Measurements from ENCODE around the gene SRCAP.

DNA sequence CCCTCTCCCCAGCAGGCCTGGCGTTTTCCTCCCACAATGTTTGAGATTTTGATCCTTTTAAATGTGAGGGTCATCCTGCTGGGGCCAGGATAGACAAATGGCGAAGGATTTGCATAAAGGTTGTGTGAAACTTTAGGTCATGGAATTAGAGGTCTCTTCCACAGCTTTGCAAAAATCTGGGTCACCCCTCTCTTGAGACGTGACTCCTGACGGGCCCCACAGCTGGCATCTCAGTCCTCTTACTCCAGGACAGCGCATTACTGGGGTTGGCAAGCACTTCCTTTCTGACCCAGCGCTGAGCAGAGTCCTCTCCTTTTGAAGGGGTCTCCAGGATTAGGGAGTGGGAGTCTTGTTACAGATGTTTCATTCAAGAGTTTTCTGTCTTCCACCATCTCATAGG lies 80.6 kb downstream of the SRCAP start:
- TF ChIP-seq, protein P1, sequence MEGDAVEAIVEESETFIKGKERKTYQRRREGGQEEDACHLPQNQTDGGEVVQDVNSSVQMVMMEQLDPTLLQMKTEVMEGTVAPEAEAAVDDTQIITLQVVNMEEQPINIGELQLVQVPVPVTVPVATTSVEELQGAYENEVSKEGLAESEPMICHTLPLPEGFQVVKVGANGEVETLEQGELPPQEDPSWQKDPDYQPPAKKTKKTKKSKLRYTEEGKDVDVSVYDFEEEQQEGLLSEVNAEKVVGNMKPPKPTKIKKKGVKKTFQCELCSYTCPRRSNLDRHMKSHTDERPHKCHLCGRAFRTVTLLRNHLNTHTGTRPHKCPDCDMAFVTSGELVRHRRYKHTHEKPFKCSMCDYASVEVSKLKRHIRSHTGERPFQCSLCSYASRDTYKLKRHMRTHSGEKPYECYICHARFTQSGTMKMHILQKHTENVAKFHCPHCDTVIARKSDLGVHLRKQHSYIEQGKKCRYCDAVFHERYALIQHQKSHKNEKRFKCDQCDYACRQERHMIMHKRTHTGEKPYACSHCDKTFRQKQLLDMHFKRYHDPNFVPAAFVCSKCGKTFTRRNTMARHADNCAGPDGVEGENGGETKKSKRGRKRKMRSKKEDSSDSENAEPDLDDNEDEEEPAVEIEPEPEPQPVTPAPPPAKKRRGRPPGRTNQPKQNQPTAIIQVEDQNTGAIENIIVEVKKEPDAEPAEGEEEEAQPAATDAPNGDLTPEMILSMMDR (tag by site-specific recombination; IDR thresholded peaks at IDR 0.05), result no peak
- TF ChIP-seq ZNF184 (tag by site-specific recombination; IDR thresholded peaks at IDR 0.05) (no peak), PRDM1 (tag by site-specific recombination; IDR thresholded peaks at IDR 0.05) (no peak), FEZF1 (tag by site-specific recombination; IDR thresholded peaks at IDR 0.05) (no peak), YY1 (tag by site-specific recombination; IDR thresholded peaks at IDR 0.05) (no peak), ZNF76 (tag by site-specific recombination; IDR thresholded peaks at IDR 0.05; ENCODE audit: borderline replicate concordance, low read depth) (no peak)
- TF ChIP-seq, protein P2, sequence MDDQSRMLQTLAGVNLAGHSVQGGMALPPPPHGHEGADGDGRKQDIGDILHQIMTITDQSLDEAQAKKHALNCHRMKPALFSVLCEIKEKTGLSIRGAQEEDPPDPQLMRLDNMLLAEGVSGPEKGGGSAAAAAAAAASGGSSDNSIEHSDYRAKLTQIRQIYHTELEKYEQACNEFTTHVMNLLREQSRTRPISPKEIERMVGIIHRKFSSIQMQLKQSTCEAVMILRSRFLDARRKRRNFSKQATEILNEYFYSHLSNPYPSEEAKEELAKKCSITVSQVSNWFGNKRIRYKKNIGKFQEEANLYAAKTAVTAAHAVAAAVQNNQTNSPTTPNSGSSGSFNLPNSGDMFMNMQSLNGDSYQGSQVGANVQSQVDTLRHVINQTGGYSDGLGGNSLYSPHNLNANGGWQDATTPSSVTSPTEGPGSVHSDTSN (CRISPR knock-in tag; IDR thresholded peaks at IDR 0.05), result no peak

Measured in HEK293 (cell line).